ENCODE results near the gene CDH13. TPM values are rescaled to one million over a fixed set of nuclear protein-coding genes. Genes with fewer than 3 reads are reported as not detected.

CDH13 gene
- total RNA-seq, 1 experiment from 2014 or later = 2.1 TPM

GRCh38 chr16:83577078-83577745, 950.4 kb downstream of the CDH13 start:
- Histone ChIP-seq H3K4me1 (ENCODE audit: insufficient read depth, low read length, poor library complexity, severe bottlenecking) (no peaks in the 10 kb centered on the region), H3K9me3 (ENCODE audit: low read depth, low read length, poor library complexity, severe bottlenecking) (no peaks in the 10 kb centered on the region), H3K4me3 (ENCODE audit: low read depth, low read length, poor library complexity, severe bottlenecking) (no peak overlapping the region), H3K36me3 (ENCODE audit: insufficient read depth, low read length, poor library complexity, severe bottlenecking) (no peaks in the 10 kb centered on the region), H3K27ac (ENCODE audit: low read depth, low read length, poor library complexity, severe bottlenecking) (no peak overlapping the region), H3K27me3 (replicated peaks; ENCODE audit: insufficient read depth, low read depth, low read length, poor library complexity) (no peaks in the 10 kb centered on the region)
- TF ChIP-seq CTCF (conservative IDR thresholded peaks at IDR 0.05; ENCODE audit: low read depth, low read length) (no peak), EZH2 (IDR thresholded peaks at IDR 0.05; ENCODE audit: borderline replicate concordance, low read depth, low read length, poor library complexity, severe bottlenecking) (no peak)
- intact Hi-C loops (cut with micrococcal nuclease; ENCODE audit: unreplicated experiment) = no loop called here
- BruUV-seq (replicated peaks) = no TSS peak
- ChIA-PET CTCF (no interaction called here), POLR2A (ENCODE audit: low non-redundant PET) (no interaction called here)
- no peak for DNase-seq (ENCODE audit: low spot score)

DNA sequence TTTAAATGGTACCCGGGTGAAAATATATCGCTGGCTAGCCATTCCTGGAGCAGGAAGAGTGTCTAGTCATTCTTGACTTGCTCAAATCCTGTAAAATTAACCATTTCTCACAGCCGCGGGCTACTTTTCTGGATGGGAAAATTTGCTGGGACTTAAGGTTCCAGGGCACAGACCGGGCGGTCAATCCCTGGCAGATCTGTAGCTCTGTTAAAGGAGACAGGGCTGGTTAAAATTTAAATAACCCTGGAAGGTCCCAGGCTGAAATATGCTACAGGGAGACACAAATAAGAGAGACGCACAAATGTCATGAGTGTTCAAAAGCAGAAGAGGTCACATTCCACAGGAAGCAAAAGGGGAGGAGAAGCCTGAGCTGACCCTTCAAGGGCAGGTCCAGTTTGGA, 951.4 kb downstream of the CDH13 start:
- BruUV-seq (replicated peaks) = no TSS peak
- no peaks in the 10 kb centered on the region for H3K4me1 ChIP-seq (ENCODE audit: insufficient read depth, low read length, poor library complexity, severe bottlenecking)
- no peaks in the 10 kb centered on the region for H3K9me3 ChIP-seq (ENCODE audit: low read depth, low read length, poor library complexity, severe bottlenecking)
- H3K36me3 ChIP-seq (ENCODE audit: insufficient read depth, low read length, poor library complexity, severe bottlenecking) = no peaks in the 10 kb centered on the region
- ChIA-PET CTCF (no interaction called here), POLR2A (ENCODE audit: low non-redundant PET) (no interaction called here)
- intact Hi-C loops (cut with micrococcal nuclease; ENCODE audit: unreplicated experiment) = no loop called here
- no peak overlapping the region for H3K27ac ChIP-seq (ENCODE audit: low read depth, low read length, poor library complexity, severe bottlenecking)
- H3K27me3 ChIP-seq (replicated peaks; ENCODE audit: insufficient read depth, low read depth, low read length, poor library complexity) = no peaks in the 10 kb centered on the region
- H3K4me3 ChIP-seq (ENCODE audit: low read depth, low read length, poor library complexity, severe bottlenecking) = no peak overlapping the region
- DNase-seq (ENCODE audit: low spot score) = no peak
- no peak for TF ChIP-seq CTCF (conservative IDR thresholded peaks at IDR 0.05; ENCODE audit: low read depth, low read length)

DNA sequence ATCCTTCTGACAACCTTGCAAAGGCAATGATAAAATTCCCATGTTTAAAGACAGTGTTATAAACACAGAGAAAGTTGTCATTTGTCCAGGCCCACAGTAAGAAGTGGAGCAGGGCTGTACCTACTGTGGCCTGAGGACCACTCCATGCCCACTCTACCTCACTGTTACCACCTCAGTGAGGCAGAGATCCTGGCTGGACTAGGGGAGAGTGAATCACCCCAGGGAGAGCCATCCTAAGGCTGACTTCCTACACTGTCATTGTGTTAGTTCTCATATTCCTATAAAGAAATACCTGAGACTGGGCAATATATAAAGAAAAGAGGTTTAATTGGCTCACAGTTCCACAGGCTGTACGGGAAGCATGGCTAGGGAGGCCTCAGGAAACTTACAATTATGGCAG, 952.3 kb downstream of the CDH13 start:
- intact Hi-C loops (cut with micrococcal nuclease; ENCODE audit: unreplicated experiment) = no loop called here
- BruUV-seq (replicated peaks) = no TSS peak
- H3K27me3 ChIP-seq (replicated peaks; ENCODE audit: insufficient read depth, low read depth, low read length, poor library complexity) = no peaks in the 10 kb centered on the region
- H3K4me3 ChIP-seq (ENCODE audit: low read depth, low read length, poor library complexity, severe bottlenecking) = no peak overlapping the region
- H3K27ac ChIP-seq (ENCODE audit: low read depth, low read length, poor library complexity, severe bottlenecking) = no peak overlapping the region
- H3K36me3 ChIP-seq (ENCODE audit: insufficient read depth, low read length, poor library complexity, severe bottlenecking) = no peaks in the 10 kb centered on the region
- CTCF ChIA-PET = no interaction called here
- no peak for TF ChIP-seq CTCF (conservative IDR thresholded peaks at IDR 0.05; ENCODE audit: low read depth, low read length)
- no peak for TF ChIP-seq EZH2 (IDR thresholded peaks at IDR 0.05; ENCODE audit: borderline replicate concordance, low read depth, low read length, poor library complexity, severe bottlenecking)
- no peak for DNase-seq (ENCODE audit: low spot score)
- no peaks in the 10 kb centered on the region for H3K4me1 ChIP-seq (ENCODE audit: insufficient read depth, low read length, poor library complexity, severe bottlenecking)
- POLR2A ChIA-PET (ENCODE audit: low non-redundant PET) = no interaction called here
- H3K9me3 ChIP-seq (ENCODE audit: low read depth, low read length, poor library complexity, severe bottlenecking) = no peaks in the 10 kb centered on the region

All from A673 (cell line).